Karpas-422 (cell line): ENCODE results near the gene IFNL2. TPM values are rescaled to one million over a fixed set of nuclear protein-coding genes. Genes with fewer than 3 reads are reported as not detected.

ENCODE experiments used
- total RNA-seq: library from RNA; depleted of rRNA; stranded (reverse); fragments of >200 nt; shearing (Covaris generic); gene quantifications from 2 replicates; pipeline ENCODE4 v1.2.3, GENCODE V29; 2014; ENCODE audit warnings: low replicate concordance; rRNA removed

Gene IFNL2
- total RNA-seq, 1 experiment from 2014 or later, result not detected

Other genes with a start within 250 kb of the IFNL2 start
- not detected in 2 replicates for gene FBXO27, start 235.8 kb upstream of the IFNL2 start, total RNA-seq
- gene ACP7, start 184.0 kb upstream of the IFNL2 start, total RNA-seq, result not detected in 2 replicates
- 1.7 and 1.9 TPM in 2 replicates for gene PAK4, start 142.6 kb upstream of the IFNL2 start, total RNA-seq
- not detected in 2 replicates for gene NCCRP1, start 71.4 kb upstream of the IFNL2 start, total RNA-seq
- not detected in 2 replicates for gene SYCN, start 64.1 kb upstream of the IFNL2 start, total RNA-seq
- not detected in 2 replicates for gene IFNL3, start 23.4 kb upstream of the IFNL2 start, total RNA-seq
- not detected in 2 replicates for gene IFNL4, start 19.5 kb upstream of the IFNL2 start, total RNA-seq
- gene IFNL1, start 28.0 kb downstream of the IFNL2 start, total RNA-seq, result not detected in 2 replicates
- not detected in 2 replicates for gene LRFN1, start 52.5 kb downstream of the IFNL2 start, total RNA-seq
- not detected in 2 replicates for gene GMFG, start 67.6 kb downstream of the IFNL2 start, total RNA-seq
- gene SAMD4B, start 74.0 kb downstream of the IFNL2 start, total RNA-seq, result 50.9 and 78.1 TPM in 2 replicates
- gene PAF1, start 122.7 kb downstream of the IFNL2 start, total RNA-seq, result 25.3 and 26.7 TPM in 2 replicates
- gene MED29, start 123.0 kb downstream of the IFNL2 start, total RNA-seq, result 18.1 and 18.6 TPM in 2 replicates
- 10.3 and 16.3 TPM in 2 replicates for gene ZFP36, start 138.5 kb downstream of the IFNL2 start, total RNA-seq
- gene PLEKHG2, start 144.3 kb downstream of the IFNL2 start, total RNA-seq, result 19.0 and 22.2 TPM in 2 replicates
- gene RPS16, start 167.6 kb downstream of the IFNL2 start, total RNA-seq, result 378 and 758 TPM in 2 replicates
- gene SUPT5H, start 177.2 kb downstream of the IFNL2 start, total RNA-seq, result 55.3 and 66.3 TPM in 2 replicates
- gene TIMM50, start 212.4 kb downstream of the IFNL2 start, total RNA-seq, result 61.2 and 101 TPM in 2 replicates
- gene DLL3, start 230.6 kb downstream of the IFNL2 start, total RNA-seq, result 2.6 and 3.1 TPM in 2 replicates
- gene SELENOV, start 246.7 kb downstream of the IFNL2 start, total RNA-seq, result not detected in 2 replicates